Gastrocnemius medialis (tissue), 4 donors: Measurements from ENCODE around the gene MYO1G. TPM values are rescaled to one million over a fixed set of nuclear protein-coding genes. Genes with fewer than 3 reads are reported as not detected.

Experiments used
- ATAC-seq, 2 donors: fragments of 150-250 bp; one replicate each; pipeline ENCODE4 v1.9.1; 2016
- DNase-seq, 2 donors: peaks; one replicate each; pipeline ENCODE4 v3.0.0-alpha.2; 2019
- H3K27ac ChIP-seq, 4 donors: fragments of 200-600 bp; sonication (generic); 1 replicate in 1 of 4; 2 replicates in 3 of 4; pipeline ENCODE4 v1.5.1; 2016 to 2018; ENCODE audit warnings: mild to moderate bottlenecking in 2 of 4, moderate library complexity in 1 of 4
- H3K27me3 ChIP-seq, 3 donors: fragments of 200-600 bp; sonication (generic) in 2 of 3; 1 replicate in 1 of 3; 2 replicates in 2 of 3; pipeline versions ENCODE4 v1.5.1 to v1.6.0; 2016 to 2019; ENCODE audit warnings: mild to moderate bottlenecking in 1 of 3, moderate library complexity in 1 of 3
- H3K36me3 ChIP-seq, 2 donors: fragments of 200-600 bp; sonication (generic) in 1 of 2; one replicate each; pipeline ENCODE4 v1.5.1; 2017 to 2018
- H3K4me1 ChIP-seq, 2 donors: fragments of 200-600 bp; sonication (generic) in 1 of 2; one replicate each; pipeline ENCODE4 v1.5.1; 2016 to 2017; ENCODE audit warnings: mild to moderate bottlenecking in 2 of 2
- H3K4me3 ChIP-seq, 4 donors: fragments of 200-600 bp; sonication (generic) in 3 of 4; 1 replicate in 1 of 4; 2 replicates in 3 of 4; pipeline ENCODE4 v1.5.1; 2016 to 2019; ENCODE audit warnings: mild to moderate bottlenecking in 2 of 4
- H3K9me3 ChIP-seq, 3 donors: fragments of 200-600 bp; sonication (generic) in 2 of 3; 1 replicate in 1 of 3; 2 replicates in 2 of 3; pipeline ENCODE4 v1.5.1; 2016 to 2019
- CTCF ChIP-seq, 5 experiments: fragments of 450-650 bp in 3 of 5; fragments of 200-600 bp in 2 of 5; sonication (generic) in 2 of 5; IDR thresholded peaks in 4 of 5; conservative IDR thresholded peaks in 1 of 5; 1 replicate in 4 of 5; 2 replicates in 1 of 5; pipeline ENCODE4 v1.5.1; 2016 to 2019; ENCODE audit warnings: antibody characterized with exemption in 5 of 5, mild to moderate bottlenecking in 3 of 5, moderate library complexity in 3 of 5
- POLR2A ChIP-seq, 2 donors: fragments of 450-650 bp; IDR thresholded peaks; one replicate each; pipeline ENCODE4 v1.6.1; 2017; ENCODE audit warnings: antibody characterized with exemption in 2 of 2, mild to moderate bottlenecking in 2 of 2, moderate library complexity in 2 of 2
- in situ Hi-C, 4 donors: fragments of 200-750 bp; cut with MboI; loops; one replicate each; pipeline versions ENCODE4 v1.15.0 to v1.8.0; 2017; ENCODE audit warnings: low sequenced_read_pairs in 4 of 4
- intact Hi-C: fragments of 100-400 bp; cut with DNase I; formaldehyde crosslinking; loops from one replicate; pipeline ENCODE4 v1.15.1; 2023; ENCODE audit warnings: low total_unique reads
- total RNA-seq, 4 donors: library from RNA; depleted of rRNA; stranded (reverse); fragments of >200 nt; gene quantifications; one replicate each; pipeline versions ENCODE4 v1.1.0 to v1.2.3, GENCODE V29; 2016

The MYO1G gene
- total RNA-seq, 4 donors from 2014 or later, result 0.61 to 1.4 (median 1.3) TPM; not detected in 1

GRCh38 chr7:44943631-44944030, 35.2 kb downstream of the MYO1G start:
- H3K36me3 ChIP-seq, result no peaks in the 10 kb centered on the region
- in situ Hi-C loops, result no loop called here
- peaks cover 0 to 3% of the 10 kb centered on the region in 2 donors for H3K4me1 ChIP-seq
- ATAC-seq (no peak), DNase-seq (no peak)
- intact Hi-C loops, result no loop called here
- H3K9me3 ChIP-seq, result no peaks in the 10 kb centered on the region
- H3K4me3 ChIP-seq, result no peak overlapping the region
- H3K27ac ChIP-seq, result no peak overlapping the region
- H3K27me3 ChIP-seq, result no peaks in the 10 kb centered on the region
- TF ChIP-seq POLR2A (IDR thresholded peaks at IDR 0.05) (no peak), CTCF (IDR thresholded peaks at IDR 0.05 in 4 of 5, conservative IDR thresholded peaks at IDR 0.05 in 1 of 5) (no peak)

GRCh38 chr7:44937426-44937825, 41.4 kb downstream of the MYO1G start:
- TF ChIP-seq POLR2A (IDR thresholded peaks at IDR 0.05) (no peak), CTCF (IDR thresholded peaks at IDR 0.05 in 4 of 5, conservative IDR thresholded peaks at IDR 0.05 in 1 of 5) (no peak)
- DNase-seq (no peak), ATAC-seq (no peak)
- Histone ChIP-seq H3K4me1 (no peaks in the 10 kb centered on the region), H3K9me3 (no peaks in the 10 kb centered on the region), H3K4me3 (no peak overlapping the region), H3K36me3 (no peaks in the 10 kb centered on the region), H3K27ac (no peak overlapping the region), H3K27me3 (no peaks in the 10 kb centered on the region)
- intact Hi-C loops, result no loop called here
- in situ Hi-C loops, result no loop called here

DNA sequence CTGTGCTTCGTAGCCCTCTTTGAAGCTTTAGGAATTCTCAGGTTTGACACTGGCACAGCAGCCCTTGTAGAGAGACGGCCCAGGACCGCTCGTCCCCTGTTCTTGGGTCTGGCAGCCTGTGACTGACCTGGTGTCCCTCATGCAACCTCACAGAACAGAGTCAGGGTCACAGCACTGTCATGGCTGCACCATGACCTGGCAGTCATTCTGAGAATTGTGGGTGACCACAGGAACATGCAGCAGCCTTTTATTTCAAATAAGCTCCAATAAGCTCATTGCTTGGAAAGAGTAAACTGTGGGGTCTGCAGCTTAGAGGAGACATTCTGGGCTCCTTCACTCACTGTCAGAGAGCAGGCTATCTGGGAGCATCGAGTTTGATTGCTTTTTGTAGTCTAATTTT, 42.5 kb downstream of the MYO1G start:
- Histone ChIP-seq H3K9me3 (no peaks in the 10 kb centered on the region), H3K27ac (no peak overlapping the region), H3K4me1 (no peaks in the 10 kb centered on the region), H3K27me3 (peaks cover 0 to 4% (median 0%) of the 10 kb centered on the region in 3 donors), H3K36me3 (no peaks in the 10 kb centered on the region), H3K4me3 (no peak overlapping the region)
- intact Hi-C loops (no loop called here), in situ Hi-C loops (no loop called here)
- DNase-seq, result no peak
- no peak for TF ChIP-seq CTCF (IDR thresholded peaks at IDR 0.05 in 4 of 5, conservative IDR thresholded peaks at IDR 0.05 in 1 of 5)
- TF ChIP-seq POLR2A (IDR thresholded peaks at IDR 0.05), result no peak
- ATAC-seq, result no peak

DNA sequence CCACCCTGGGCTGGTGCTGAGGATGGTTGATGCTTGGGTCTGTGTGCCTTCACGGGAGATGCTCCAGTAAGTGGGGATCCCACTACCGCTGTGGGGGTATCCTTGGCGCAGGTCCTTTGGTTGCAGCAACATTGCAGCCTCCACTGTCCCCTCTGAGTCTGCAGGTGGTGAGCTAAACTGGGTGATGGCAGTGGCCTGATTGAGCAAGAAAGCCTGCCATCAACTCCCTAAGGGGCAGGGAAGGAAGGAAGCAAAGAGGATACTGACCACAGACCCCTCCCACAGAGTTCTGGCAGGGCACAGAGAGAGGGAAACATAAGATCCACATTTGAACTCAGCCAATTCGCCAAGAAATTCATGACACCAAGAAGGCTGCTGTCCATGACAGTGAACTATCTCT, 43.2 kb downstream of the MYO1G start:
- DNase-seq, result no peak
- in situ Hi-C loops, result no loop called here

More for the DNA sequence above, 43.2 kb downstream of the MYO1G start:
- no peak for ATAC-seq
- Histone ChIP-seq H3K4me1 (no peaks in the 10 kb centered on the region), H3K4me3 (no peak overlapping the region), H3K9me3 (no peaks in the 10 kb centered on the region), H3K27ac (no peak overlapping the region), H3K36me3 (no peaks in the 10 kb centered on the region), H3K27me3 (peaks cover 0 to 4% (median 4%) of the 10 kb centered on the region in 3 donors)
- intact Hi-C loops, result no loop called here
- TF ChIP-seq POLR2A (IDR thresholded peaks at IDR 0.05), result no peak
- no peak for TF ChIP-seq CTCF (IDR thresholded peaks at IDR 0.05 in 4 of 5, conservative IDR thresholded peaks at IDR 0.05 in 1 of 5)
